ENCODE data around the gene TMEM266.

The TMEM266 gene

GRCh38 chr15:76058714-76059319 lies 968 bp upstream of the TMEM266 start:
- H3K27ac ChIP-seq: no peak overlapping the region
- no peak for TF ChIP-seq ZFX (IDR thresholded peaks at IDR 0.05; ENCODE audit: borderline replicate concordance)
- TF ChIP-seq, protein P1, sequence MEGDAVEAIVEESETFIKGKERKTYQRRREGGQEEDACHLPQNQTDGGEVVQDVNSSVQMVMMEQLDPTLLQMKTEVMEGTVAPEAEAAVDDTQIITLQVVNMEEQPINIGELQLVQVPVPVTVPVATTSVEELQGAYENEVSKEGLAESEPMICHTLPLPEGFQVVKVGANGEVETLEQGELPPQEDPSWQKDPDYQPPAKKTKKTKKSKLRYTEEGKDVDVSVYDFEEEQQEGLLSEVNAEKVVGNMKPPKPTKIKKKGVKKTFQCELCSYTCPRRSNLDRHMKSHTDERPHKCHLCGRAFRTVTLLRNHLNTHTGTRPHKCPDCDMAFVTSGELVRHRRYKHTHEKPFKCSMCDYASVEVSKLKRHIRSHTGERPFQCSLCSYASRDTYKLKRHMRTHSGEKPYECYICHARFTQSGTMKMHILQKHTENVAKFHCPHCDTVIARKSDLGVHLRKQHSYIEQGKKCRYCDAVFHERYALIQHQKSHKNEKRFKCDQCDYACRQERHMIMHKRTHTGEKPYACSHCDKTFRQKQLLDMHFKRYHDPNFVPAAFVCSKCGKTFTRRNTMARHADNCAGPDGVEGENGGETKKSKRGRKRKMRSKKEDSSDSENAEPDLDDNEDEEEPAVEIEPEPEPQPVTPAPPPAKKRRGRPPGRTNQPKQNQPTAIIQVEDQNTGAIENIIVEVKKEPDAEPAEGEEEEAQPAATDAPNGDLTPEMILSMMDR (IDR thresholded peaks at IDR 0.05): peak; percentile 49

DNA sequence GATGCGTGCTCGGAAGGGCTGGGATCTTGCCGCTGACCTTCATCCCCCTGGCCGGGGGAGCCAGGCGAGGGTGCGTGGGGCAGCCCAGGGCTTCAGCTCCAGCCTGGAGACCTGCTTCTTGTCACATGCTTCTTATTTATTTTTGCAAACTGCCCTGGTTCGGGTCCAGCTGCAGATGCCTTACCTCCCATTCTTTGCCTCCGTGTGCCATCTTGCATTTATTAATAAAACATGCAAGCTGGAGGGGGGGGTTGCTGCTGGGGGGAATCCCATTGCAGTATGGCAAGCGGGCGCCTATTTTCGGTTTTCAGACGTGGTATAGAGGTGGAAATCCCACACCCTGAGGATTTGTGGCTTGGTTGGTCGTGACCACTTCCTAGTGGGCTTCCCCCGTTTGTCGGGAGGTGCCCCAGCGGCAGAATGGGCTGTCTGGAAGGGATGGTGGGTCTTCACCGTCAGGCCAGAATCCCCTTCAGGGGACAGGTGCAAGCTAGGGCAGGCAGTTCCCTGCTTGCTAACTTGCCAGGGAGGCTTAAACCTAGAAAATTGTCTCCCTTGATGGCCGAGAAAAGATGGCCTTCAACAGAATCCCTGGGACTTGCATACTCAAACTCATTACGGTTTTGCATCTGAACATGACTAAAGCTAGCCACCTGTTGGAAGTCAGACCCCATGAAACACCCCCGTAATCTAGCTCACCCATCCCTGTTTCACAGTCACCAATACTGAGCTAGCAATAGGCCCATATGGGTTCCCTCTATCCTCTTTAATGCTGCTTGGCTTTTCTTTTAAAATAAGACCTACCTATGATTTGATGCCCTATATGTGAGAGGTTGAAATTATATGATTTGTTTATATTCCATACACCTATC lies 569 bp downstream of the TMEM266 start:
- H3K27ac ChIP-seq: no peak overlapping the region
- no peak for TF ChIP-seq ZFX (IDR thresholded peaks at IDR 0.05; ENCODE audit: borderline replicate concordance)
- TF ChIP-seq, protein P1 (IDR thresholded peaks at IDR 0.05): no peak

GRCh38 chr15:76061700-76062099 lies 1.9 kb downstream of the TMEM266 start:
- TF ChIP-seq, protein P1 (IDR thresholded peaks at IDR 0.05): no peak
- no peak for TF ChIP-seq ZFX (IDR thresholded peaks at IDR 0.05; ENCODE audit: borderline replicate concordance)
- H3K27ac ChIP-seq: no peak overlapping the region

GRCh38 chr15:76062286-76062685 lies 2.5 kb downstream of the TMEM266 start:
- no peak overlapping the region for H3K27ac ChIP-seq
- TF ChIP-seq, protein P1 (IDR thresholded peaks at IDR 0.05): no peak
- TF ChIP-seq ZFX (IDR thresholded peaks at IDR 0.05; ENCODE audit: borderline replicate concordance): no peak

- TF ChIP-seq, protein P1 (IDR thresholded peaks at IDR 0.05): no peak
- no peak for TF ChIP-seq ZFX (IDR thresholded peaks at IDR 0.05; ENCODE audit: borderline replicate concordance)
- H3K27ac ChIP-seq: no peak overlapping the region
These were observed 4.6 kb downstream of the TMEM266 start for GRCh38 chr15:76064375-76064774.

- no peak for TF ChIP-seq ZFX (IDR thresholded peaks at IDR 0.05; ENCODE audit: borderline replicate concordance)
- TF ChIP-seq, protein P1 (IDR thresholded peaks at IDR 0.05): no peak
- H3K27ac ChIP-seq: no peak overlapping the region
These were observed 5.5 kb downstream of the TMEM266 start for GRCh38 chr15:76065245-76065644.

DNA sequence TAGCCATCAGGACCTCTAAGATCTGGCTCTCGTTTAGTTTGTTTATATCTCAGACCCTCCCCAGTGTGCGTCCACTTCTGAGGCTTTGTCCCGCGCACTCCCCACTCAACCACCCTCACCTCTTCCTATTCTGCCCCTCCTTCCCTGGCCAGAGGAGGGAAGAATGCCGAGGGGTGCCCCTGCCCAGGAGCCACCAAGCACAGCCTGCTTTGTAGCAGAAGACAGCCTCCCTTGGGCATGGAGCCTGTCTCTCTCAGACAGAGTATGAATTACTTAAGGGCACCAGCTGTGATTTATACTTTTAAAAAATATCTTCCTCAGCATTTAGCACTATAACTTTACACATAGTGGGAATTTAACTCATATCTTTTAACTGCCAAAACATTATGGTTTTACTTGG lies 6.0 kb downstream of the TMEM266 start:
- TF ChIP-seq, protein P1 (IDR thresholded peaks at IDR 0.05): no peak
- TF ChIP-seq ZFX (IDR thresholded peaks at IDR 0.05; ENCODE audit: borderline replicate concordance): no peak
- H3K27ac ChIP-seq: no peak overlapping the region

Data from 22Rv1 (cell line).